Loucy (cell line): ENCODE results near the gene CAPN14.

Source experiments
- H2AFZ ChIP-seq: fragments of 200-600 bp; sonication (generic); 2 replicates; pipeline ENCODE4 v1.6.0; 2016; ENCODE audit warnings: antibody characterized with exemption, mild to moderate bottlenecking, low read length, moderate library complexity
- H3F3A ChIP-seq: fragments of 200-600 bp; 2 replicates; pipeline ENCODE4 v1.6.0; 2016; ENCODE audit warnings: antibody characterized with exemption, low read depth, mild to moderate bottlenecking
- H3K27me3 ChIP-seq: fragments of 200-600 bp; sonication (generic); 2 replicates; pipeline ENCODE4 v1.6.1; 2014; ENCODE audit warnings: low read length, mild to moderate bottlenecking; ENCODE audit not compliant: insufficient read depth, poor library complexity, severe bottlenecking
- H3K36me3 ChIP-seq: fragments of 200-600 bp; sonication (generic); 2 replicates; pipeline ENCODE4 v1.6.1; 2016; ENCODE audit warnings: low read length; ENCODE audit not compliant: insufficient read depth
- H3K4me1 ChIP-seq: fragments of 200-600 bp; sonication (generic); 2 replicates; pipeline ENCODE4 v1.5.1; 2014; ENCODE audit warnings: low read length, mild to moderate bottlenecking; ENCODE audit not compliant: insufficient read depth, poor library complexity, severe bottlenecking
- H3K4me2 ChIP-seq: fragments of 200-600 bp; sonication (generic); 2 replicates; pipeline ENCODE4 v1.6.0; 2014; ENCODE audit warnings: antibody characterized with exemption, low read length, low read depth, mild to moderate bottlenecking; ENCODE audit not compliant: poor library complexity, severe bottlenecking
- H3K4me3 ChIP-seq: fragments of 200-600 bp; sonication (generic); 2 replicates; pipeline ENCODE4 v1.5.1; 2014; ENCODE audit warnings: low read length, mild to moderate bottlenecking, mixed read lengths; ENCODE audit not compliant: poor library complexity, severe bottlenecking
- H3K79me2 ChIP-seq: fragments of 200-600 bp; sonication (generic); 2 replicates; pipeline ENCODE4 v1.6.1; 2014; ENCODE audit warnings: low read length; ENCODE audit not compliant: insufficient read depth
- H3K9ac ChIP-seq: fragments of 200-600 bp; sonication (generic); 2 replicates; pipeline ENCODE4 v1.6.0; 2014; ENCODE audit warnings: mild to moderate bottlenecking, low read depth, low read length, moderate library complexity; ENCODE audit not compliant: poor library complexity, severe bottlenecking
- H3K9me2 ChIP-seq: fragments of 200-600 bp; sonication (generic); replicated peaks from 2 replicates; pipeline ENCODE4 v1.6.1; 2016; ENCODE audit warnings: low read depth, low read length, mixed read lengths
- H3K9me3 ChIP-seq: fragments of 200-600 bp; sonication (generic); 2 replicates; pipeline ENCODE4 v1.6.1; 2014; ENCODE audit warnings: mild to moderate bottlenecking, antibody characterized with exemption, low read length, low read depth; ENCODE audit not compliant: insufficient read depth
- H4K20me1 ChIP-seq: fragments of 200-600 bp; sonication (generic); 2 replicates; pipeline ENCODE4 v1.6.0; 2014; ENCODE audit warnings: antibody characterized with exemption, low read length, mild to moderate bottlenecking; ENCODE audit not compliant: insufficient read depth, poor library complexity, severe bottlenecking
- EZH2phosphoT487 ChIP-seq: fragments of 200-600 bp; IDR thresholded peaks from 2 replicates; pipeline ENCODE4 v1.6.1; 2018; ENCODE audit warnings: antibody characterized with exemption, mild to moderate bottlenecking, moderate library complexity, borderline replicate concordance
- TF ChIP-seq, protein P1 (sequence below): fragments of 200-600 bp; sonication (generic); conservative IDR thresholded peaks from 2 replicates; pipeline ENCODE4 v1.5.1; 2014; ENCODE audit warnings: mild to moderate bottlenecking, antibody characterized with exemption, low read length

CAPN14 gene

DNA sequence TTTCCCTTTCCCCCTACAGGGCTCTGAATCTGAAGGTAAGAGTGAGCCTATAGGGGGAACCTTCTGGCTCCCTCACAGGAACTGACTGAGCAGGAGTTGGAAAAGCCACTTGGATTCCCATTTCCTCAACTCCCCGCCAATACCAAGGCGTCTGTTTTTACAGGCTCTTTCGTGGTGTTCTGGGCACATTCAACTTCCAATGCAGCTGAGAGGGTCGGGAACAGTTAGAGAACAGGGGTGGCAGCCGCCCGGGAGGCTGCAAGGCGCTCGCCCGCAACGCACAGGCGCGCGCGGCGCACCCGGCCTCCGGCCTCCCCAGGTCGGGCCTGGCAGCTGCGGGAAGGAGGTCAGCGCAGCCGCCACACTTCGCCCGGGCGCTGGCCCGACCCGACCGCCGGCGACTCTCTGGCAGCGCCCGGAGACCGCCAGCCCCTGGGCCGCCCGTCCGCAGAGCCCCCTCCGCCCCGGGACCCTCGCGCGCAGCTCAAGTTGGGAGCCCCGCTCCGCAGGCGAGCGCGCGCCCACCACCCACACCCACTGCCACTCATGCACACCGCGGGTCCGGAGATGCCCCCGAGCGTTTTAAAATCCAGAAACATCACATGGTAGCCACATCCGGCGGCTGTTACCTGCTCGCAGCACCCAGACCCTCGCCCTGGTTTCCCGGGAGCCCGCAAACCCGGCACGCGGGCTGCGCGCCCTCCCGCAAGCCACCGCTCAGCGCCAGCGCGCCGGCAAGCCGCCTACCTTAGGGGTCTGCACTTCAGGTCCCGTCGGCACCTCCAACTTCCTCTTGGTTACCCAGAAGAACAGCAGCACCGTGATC, 79.9 kb downstream of the CAPN14 start:
- Histone ChIP-seq H3K9me3 (no peaks in the 10 kb centered on the region), H4K20me1 (no peaks in the 10 kb centered on the region), H3K4me2 (peak overlapping the region; percentile 39), H3K27me3 (peaks cover 23% of the 10 kb centered on the region), H2AFZ (peak overlapping the region; percentile 73; the same call in 1 of the 2 replicates), H3K79me2 (no peaks in the 10 kb centered on the region), H3K4me3 (peak overlapping the region; percentile 38), H3K9ac (no peak overlapping the region), H3K9me2 (no peaks in the 10 kb centered on the region), H3K4me1 (no peaks in the 10 kb centered on the region), H3K36me3 (no peaks in the 10 kb centered on the region), H3F3A (no peaks in the 10 kb centered on the region)
- TF ChIP-seq, protein P1, sequence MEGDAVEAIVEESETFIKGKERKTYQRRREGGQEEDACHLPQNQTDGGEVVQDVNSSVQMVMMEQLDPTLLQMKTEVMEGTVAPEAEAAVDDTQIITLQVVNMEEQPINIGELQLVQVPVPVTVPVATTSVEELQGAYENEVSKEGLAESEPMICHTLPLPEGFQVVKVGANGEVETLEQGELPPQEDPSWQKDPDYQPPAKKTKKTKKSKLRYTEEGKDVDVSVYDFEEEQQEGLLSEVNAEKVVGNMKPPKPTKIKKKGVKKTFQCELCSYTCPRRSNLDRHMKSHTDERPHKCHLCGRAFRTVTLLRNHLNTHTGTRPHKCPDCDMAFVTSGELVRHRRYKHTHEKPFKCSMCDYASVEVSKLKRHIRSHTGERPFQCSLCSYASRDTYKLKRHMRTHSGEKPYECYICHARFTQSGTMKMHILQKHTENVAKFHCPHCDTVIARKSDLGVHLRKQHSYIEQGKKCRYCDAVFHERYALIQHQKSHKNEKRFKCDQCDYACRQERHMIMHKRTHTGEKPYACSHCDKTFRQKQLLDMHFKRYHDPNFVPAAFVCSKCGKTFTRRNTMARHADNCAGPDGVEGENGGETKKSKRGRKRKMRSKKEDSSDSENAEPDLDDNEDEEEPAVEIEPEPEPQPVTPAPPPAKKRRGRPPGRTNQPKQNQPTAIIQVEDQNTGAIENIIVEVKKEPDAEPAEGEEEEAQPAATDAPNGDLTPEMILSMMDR: no peak
- TF ChIP-seq EZH2phosphoT487: no peak

- Histone ChIP-seq H2AFZ (no peak overlapping the region), H3K79me2 (no peaks in the 10 kb centered on the region), H3K4me3 (no peak overlapping the region), H3K9ac (no peak overlapping the region), H3K4me1 (no peaks in the 10 kb centered on the region), H3K9me3 (no peaks in the 10 kb centered on the region), H4K20me1 (no peaks in the 10 kb centered on the region), H3K4me2 (no peak overlapping the region), H3F3A (no peaks in the 10 kb centered on the region), H3K36me3 (no peaks in the 10 kb centered on the region), H3K9me2 (no peaks in the 10 kb centered on the region), H3K27me3 (peaks cover 23% of the 10 kb centered on the region)
- TF ChIP-seq, protein P1: no peak
- TF ChIP-seq EZH2phosphoT487: no peak
Measured at GRCh38 chr2:31136732-31137131, 80.6 kb downstream of the CAPN14 start.

DNA sequence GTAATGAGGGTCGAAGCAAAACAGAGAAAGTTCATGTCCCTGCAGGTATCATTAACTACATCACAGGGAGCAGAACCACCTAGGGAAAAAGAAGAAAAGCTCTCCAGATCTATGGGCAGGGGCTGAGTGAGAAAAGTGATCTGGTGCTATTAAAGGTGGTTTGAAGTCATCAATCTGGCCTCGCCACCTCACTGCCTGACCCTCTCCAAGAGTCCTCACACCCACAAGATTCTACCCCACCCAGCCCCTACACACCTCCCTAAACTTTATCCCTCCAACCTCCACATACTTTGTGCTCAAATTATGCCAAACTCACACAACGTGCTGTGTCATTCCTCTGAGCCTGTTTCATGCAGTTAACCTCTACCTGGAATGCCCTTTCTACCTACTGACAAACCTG, 81.3 kb downstream of the CAPN14 start:
- Histone ChIP-seq H3K36me3 (no peaks in the 10 kb centered on the region), H2AFZ (no peak overlapping the region), H3K9me2 (no peaks in the 10 kb centered on the region), H3K9me3 (no peaks in the 10 kb centered on the region), H3K4me2 (no peak overlapping the region), H3K4me1 (no peaks in the 10 kb centered on the region), H3K9ac (no peak overlapping the region), H3F3A (no peaks in the 10 kb centered on the region), H3K79me2 (no peaks in the 10 kb centered on the region), H3K4me3 (no peak overlapping the region), H3K27me3 (peaks cover 23% of the 10 kb centered on the region), H4K20me1 (no peaks in the 10 kb centered on the region)
- TF ChIP-seq, protein P1: no peak
- TF ChIP-seq EZH2phosphoT487: no peak
